Chondrocyte (in vitro differentiated cells): Measurements from ENCODE around the gene CD8B2. TPM values are rescaled to one million over a fixed set of nuclear protein-coding genes. Genes with fewer than 3 reads are reported as not detected.
"Not testable (repeated sequence)": the region's sequence is repeated elsewhere in the genome, so short reads cannot be mapped to it uniquely, and the experiment has no call there.

Experiments
- DNase-seq: peaks from one replicate; pipeline ENCODE4 v3.0.0; 2021; ENCODE audit warnings: mixed read lengths, low spot score
- H3K27ac Mint-ChIP-seq: one replicate; pipeline ENCODE4 v1.8.0; 2021; ENCODE audit warnings: mild to moderate bottlenecking, moderate library complexity, mixed read lengths; ENCODE audit not compliant: unreplicated experiment
- H3K27me3 Mint-ChIP-seq: 2 replicates; pipeline ENCODE4 v1.8.0; 2021; ENCODE audit warnings: low read depth, mixed read lengths
- H3K36me3 Mint-ChIP-seq: 2 replicates; pipeline ENCODE4 v1.8.0; 2021; ENCODE audit warnings: low read depth, mixed read lengths
- H3K4me1 Mint-ChIP-seq: 2 replicates; pipeline ENCODE4 v1.8.0; 2021; ENCODE audit warnings: low read depth, mild to moderate bottlenecking, mixed read lengths
- H3K4me3 Mint-ChIP-seq: one replicate; pipeline ENCODE4 v1.8.0; 2021; ENCODE audit warnings: mild to moderate bottlenecking, moderate library complexity, mixed read lengths; ENCODE audit not compliant: unreplicated experiment
- H3K9me3 Mint-ChIP-seq: 2 replicates; pipeline ENCODE4 v1.8.0; 2021; ENCODE audit warnings: low read depth, mixed read lengths
- CTCF ChIP-seq: fragments of 200-600 bp; sonication (generic); IDR thresholded peaks from 2 replicates; pipeline ENCODE4 v1.5.0; 2021; ENCODE audit warnings: antibody characterized with exemption, mild to moderate bottlenecking, moderate library complexity
- long read RNA-seq: library from polyadenylated mRNA; stranded (forward); transcript quantifications from one replicate; pipeline ENCODE4 v2.0.0, GENCODE V29; 2021
- total RNA-seq: library from RNA; stranded (reverse); gene quantifications from 3 replicates; pipeline ENCODE4 v1.2.1, GENCODE V29; 2021

The CD8B2 gene
- total RNA-seq: not detected in 3 replicates
- long read RNA-seq: 0 reads

- H3K4me3 Mint-ChIP-seq, H3K4me1 Mint-ChIP-seq, H3K36me3 Mint-ChIP-seq, DNase-seq, H3K27ac Mint-ChIP-seq, H3K9me3 Mint-ChIP-seq: not testable (repeated sequence)
- peaks cover 18% of the 10 kb centered on the region for H3K27me3 Mint-ChIP-seq
Observed at GRCh38 chr2:106486551-106487385, at the start of gene CD8B2. TSS of gene CD8B2 (plus strand) at chr2:106487364. CDS start at chr2:106487427, 63 bp downstream.

GRCh38 chr2:106461882-106462281 lies 25.3 kb upstream of the CD8B2 start:
- not testable (repeated sequence) for H3K36me3 Mint-ChIP-seq, H3K27ac Mint-ChIP-seq, H3K9me3 Mint-ChIP-seq, H3K4me3 Mint-ChIP-seq, H3K27me3 Mint-ChIP-seq, DNase-seq, H3K4me1 Mint-ChIP-seq
- peak; percentile 53 for TF ChIP-seq CTCF

- H3K4me1 Mint-ChIP-seq, H3K9me3 Mint-ChIP-seq, H3K27ac Mint-ChIP-seq, H3K4me3 Mint-ChIP-seq, H3K27me3 Mint-ChIP-seq, DNase-seq, H3K36me3 Mint-ChIP-seq: not testable (repeated sequence)
Observed at GRCh38 chr2:106467516-106467915, 19.6 kb upstream of the CD8B2 start.

GRCh38 chr2:106468107-106468506 lies 19.1 kb upstream of the CD8B2 start, which contains the start of gene RGPD3:
TSS of gene RGPD3 (minus strand) at chr2:106468413. CDS start at chr2:106468288, 125 bp downstream.
- H3K36me3 Mint-ChIP-seq, H3K4me3 Mint-ChIP-seq, H3K9me3 Mint-ChIP-seq, H3K27me3 Mint-ChIP-seq, DNase-seq, H3K4me1 Mint-ChIP-seq, H3K27ac Mint-ChIP-seq: not testable (repeated sequence)

GRCh38 chr2:106470658-106471057 lies 16.5 kb upstream of the CD8B2 start:
- H3K4me3 Mint-ChIP-seq, H3K9me3 Mint-ChIP-seq, H3K27me3 Mint-ChIP-seq, H3K36me3 Mint-ChIP-seq, H3K27ac Mint-ChIP-seq, H3K4me1 Mint-ChIP-seq, DNase-seq: not testable (repeated sequence)
- peak; percentile 71 for TF ChIP-seq CTCF

- not testable (repeated sequence) for H3K4me3 Mint-ChIP-seq, H3K27me3 Mint-ChIP-seq, H3K27ac Mint-ChIP-seq, H3K9me3 Mint-ChIP-seq, H3K4me1 Mint-ChIP-seq, DNase-seq, H3K36me3 Mint-ChIP-seq
Observed at GRCh38 chr2:106477647-106478046, 9.5 kb upstream of the CD8B2 start.

GRCh38 chr2:106479563-106479962 lies 7.6 kb upstream of the CD8B2 start:
- H3K4me3 Mint-ChIP-seq, H3K4me1 Mint-ChIP-seq, H3K27ac Mint-ChIP-seq, H3K36me3 Mint-ChIP-seq, DNase-seq, H3K27me3 Mint-ChIP-seq, H3K9me3 Mint-ChIP-seq: not testable (repeated sequence)

- not testable (repeated sequence) for H3K4me1 Mint-ChIP-seq, H3K9me3 Mint-ChIP-seq, H3K27ac Mint-ChIP-seq, H3K36me3 Mint-ChIP-seq, H3K4me3 Mint-ChIP-seq, DNase-seq
- peaks cover 18% of the 10 kb centered on the region for H3K27me3 Mint-ChIP-seq
Observed at GRCh38 chr2:106487386-106488191, 425 bp downstream of the CD8B2 start.

- not testable (repeated sequence) for DNase-seq, H3K9me3 Mint-ChIP-seq, H3K4me1 Mint-ChIP-seq, H3K36me3 Mint-ChIP-seq, H3K4me3 Mint-ChIP-seq, H3K27ac Mint-ChIP-seq
- H3K27me3 Mint-ChIP-seq: peaks cover 14% of the 10 kb centered on the region
Observed at GRCh38 chr2:106489701-106490100, 2.5 kb downstream of the CD8B2 start.

- not testable (repeated sequence) for H3K9me3 Mint-ChIP-seq, H3K27me3 Mint-ChIP-seq, H3K4me1 Mint-ChIP-seq, H3K36me3 Mint-ChIP-seq, H3K4me3 Mint-ChIP-seq, H3K27ac Mint-ChIP-seq, DNase-seq
Observed at GRCh38 chr2:106492399-106492798, 5.2 kb downstream of the CD8B2 start.
